ENCODE data around the gene SLC29A2.

DNA sequence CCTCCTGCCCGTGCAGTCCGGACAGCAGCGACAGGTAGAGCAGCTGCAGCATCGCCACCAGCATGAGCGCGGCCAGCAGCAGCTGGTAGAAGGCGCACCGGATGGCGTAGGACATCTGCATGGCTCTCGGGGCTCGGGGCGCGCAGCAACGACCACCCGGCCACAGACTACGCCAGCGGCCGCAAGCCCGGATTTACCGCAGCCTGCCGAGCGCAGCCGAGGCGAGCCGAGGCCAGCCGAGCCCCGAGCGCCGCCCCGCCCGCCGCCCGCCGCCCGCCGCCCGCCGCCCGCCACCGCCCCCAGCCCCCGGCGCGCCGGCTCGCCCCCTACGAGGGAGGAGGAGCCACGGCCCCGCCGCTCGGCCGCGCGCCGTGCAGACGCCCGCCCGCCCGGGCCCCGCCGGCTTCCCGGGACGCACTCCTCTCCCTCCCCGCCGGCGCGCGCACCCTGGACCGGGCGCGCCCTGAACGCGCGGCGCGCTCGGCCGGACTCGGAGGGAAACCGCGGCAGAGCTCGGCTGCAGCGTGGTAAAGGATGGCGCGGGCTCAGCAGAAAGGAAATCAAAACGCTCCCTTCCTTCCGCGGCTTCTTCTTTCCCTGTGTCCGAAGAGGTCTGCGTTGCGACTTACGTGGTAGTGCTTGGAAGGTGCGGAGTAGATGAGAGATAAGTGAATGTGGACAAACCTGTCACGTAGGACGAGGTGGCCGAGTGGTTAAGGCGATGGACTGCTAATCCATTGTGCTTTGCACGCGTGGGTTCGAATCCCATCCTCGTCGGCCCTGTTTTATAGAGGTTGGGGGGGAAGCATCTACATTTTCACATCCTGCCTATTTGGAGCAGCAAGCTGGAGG is 23.9 kb downstream of the SLC29A2 start, which contains the start of gene B4GAT1:
- TF ChIP-seq POLR2AphosphoS5 (IDR thresholded peaks at IDR 0.05) (peak in 2 of 3 donors; percentile 39 to 71), CTCF (IDR thresholded peaks at IDR 0.05) (no peak)

All from transverse colon (tissue), 4 donors.